Head of caudate nucleus (tissue), 42 donors: ENCODE results near the gene SWI5.
"Not testable (repeated sequence)": the region's sequence is repeated elsewhere in the genome, so short reads cannot be mapped to it uniquely, and the experiment has no call there.

Source experiments
- DNase-seq, 42 donors: peaks; one replicate each; pipeline versions ENCODE4 v3.0.0 to v3.0.0-alpha.2; 2020 to 2021; ENCODE audit warnings: mixed read lengths in 7 of 42
- intact Hi-C: fragments of 100-400 bp; cut with DNase I; formaldehyde crosslinking; loops from one replicate; pipeline ENCODE4 v1.15.0; 2022

The SWI5 gene

DNA sequence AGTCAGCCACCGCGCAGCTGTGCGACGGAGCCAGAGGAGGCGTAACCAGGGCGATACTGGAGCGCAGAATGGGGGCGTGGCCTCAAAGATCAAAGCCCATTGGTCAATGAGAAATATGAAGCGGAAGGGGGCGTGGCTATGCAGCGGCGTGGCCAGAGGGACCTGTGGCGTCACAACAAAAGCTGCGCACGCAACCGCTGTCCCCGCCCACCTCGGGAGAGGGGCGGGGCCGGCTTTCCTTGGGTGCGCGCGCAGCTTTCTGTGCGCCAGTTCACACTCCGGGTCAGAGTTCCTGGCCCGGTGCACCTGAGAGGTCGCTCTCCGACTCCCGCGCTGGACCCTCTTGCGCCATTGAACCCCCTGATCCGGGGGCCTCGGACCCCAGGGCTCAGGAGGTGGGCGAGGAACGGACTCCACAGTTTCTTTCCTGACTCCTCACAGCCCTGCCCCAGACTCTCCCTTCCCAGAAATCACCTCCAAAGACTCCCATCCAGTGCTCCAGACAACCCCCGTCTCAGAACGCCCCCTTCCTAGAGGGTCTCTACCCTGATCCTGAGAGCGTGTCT lies at the start of gene SWI5:
SWI5 (plus strand) TSS at position 269 of the 566 bp plus-strand sequence.
- peak; percentile 98 to 100 (median 99) for DNase-seq
- intact Hi-C loops: loop anchor here (10.0 kb wide), 1 partner anchor 149 kb away; the partner anchor contains the start of gene CERCAM

DNA sequence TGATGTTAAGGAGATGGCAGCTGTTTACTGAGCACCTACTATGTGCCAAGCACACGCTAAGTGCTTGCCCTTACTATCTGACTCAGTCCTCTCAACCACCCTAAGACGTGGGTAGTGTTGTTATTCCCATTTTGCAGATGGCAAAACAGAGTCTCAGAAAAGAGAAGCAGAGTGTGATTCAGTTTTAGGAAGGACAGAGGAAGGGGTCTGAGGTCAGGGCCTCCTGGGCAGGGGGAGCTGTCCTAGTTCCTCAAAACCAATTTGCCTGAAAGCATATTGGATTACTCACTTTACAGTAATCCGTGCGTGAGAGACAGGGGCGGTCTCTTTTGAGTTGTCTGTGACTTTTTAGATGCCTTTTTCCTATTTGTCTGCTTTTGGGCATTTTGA lies 49.7 kb upstream of the SWI5 start:
- intact Hi-C loops: no loop called here
- no peak for DNase-seq

DNA sequence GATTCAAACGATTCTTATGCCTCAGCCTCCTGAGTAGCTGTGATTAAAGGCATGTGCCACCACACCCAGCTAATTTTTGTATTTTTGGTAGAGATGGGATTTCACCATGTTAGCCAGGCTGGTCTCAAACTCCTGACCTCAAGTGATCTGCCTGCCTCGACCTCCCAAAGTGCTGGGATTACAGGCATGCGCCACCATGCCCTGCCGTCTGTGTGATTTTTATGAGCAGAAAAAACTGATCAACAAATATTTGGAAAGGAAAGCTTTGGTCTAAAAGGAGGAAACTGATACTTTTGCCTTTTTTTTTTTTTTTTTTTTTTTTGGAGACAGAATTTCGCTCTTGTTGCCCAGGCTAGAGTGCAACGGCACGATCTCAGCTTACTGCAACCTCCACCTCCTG lies 45.2 kb upstream of the SWI5 start:
- intact Hi-C loops, DNase-seq: not testable (repeated sequence)

DNA sequence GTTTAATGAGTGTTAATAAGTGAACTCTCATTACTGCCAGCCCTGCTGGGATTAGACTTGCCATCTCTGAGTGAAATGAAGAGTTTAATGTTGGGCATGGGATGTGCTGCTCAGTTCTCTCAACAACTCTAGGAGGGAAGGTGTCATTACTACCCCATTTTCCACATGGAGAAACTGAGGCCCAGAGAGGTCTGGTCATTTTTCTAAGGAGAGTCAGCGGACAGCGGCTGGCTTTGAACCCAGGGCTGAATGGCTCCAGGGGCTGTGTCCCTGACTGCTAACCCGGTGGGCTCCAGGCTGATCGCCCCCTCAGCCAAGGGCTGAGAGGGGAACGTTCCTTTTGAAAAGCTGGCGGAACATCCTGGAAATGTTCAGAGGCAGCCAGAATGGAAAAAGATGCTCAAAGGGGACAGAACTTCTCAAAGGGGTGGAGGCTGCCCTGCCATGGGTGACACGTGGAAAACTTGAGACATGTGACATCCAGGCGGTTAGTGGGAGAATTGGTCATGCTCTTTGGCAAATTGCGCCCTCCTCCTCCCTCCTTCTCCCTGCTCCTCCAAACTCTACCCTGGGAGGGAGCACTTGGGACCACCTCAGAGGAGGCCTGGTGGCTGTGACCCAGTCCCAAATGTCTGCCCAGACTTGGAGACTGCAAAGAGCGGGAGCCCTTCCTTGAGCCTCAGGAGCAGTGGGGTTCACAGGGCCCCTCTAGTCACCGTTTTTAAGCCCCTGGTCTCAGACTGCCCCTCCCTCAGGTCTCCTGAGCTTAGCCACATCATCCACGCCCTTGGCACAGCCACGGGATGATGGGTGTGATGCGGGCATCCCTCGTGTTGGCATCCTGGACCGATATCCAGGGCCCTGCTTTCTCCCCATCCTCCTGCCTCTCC lies 44.2 kb upstream of the SWI5 start:
- intact Hi-C loops: no loop called here
- DNase-seq: no peak

DNA sequence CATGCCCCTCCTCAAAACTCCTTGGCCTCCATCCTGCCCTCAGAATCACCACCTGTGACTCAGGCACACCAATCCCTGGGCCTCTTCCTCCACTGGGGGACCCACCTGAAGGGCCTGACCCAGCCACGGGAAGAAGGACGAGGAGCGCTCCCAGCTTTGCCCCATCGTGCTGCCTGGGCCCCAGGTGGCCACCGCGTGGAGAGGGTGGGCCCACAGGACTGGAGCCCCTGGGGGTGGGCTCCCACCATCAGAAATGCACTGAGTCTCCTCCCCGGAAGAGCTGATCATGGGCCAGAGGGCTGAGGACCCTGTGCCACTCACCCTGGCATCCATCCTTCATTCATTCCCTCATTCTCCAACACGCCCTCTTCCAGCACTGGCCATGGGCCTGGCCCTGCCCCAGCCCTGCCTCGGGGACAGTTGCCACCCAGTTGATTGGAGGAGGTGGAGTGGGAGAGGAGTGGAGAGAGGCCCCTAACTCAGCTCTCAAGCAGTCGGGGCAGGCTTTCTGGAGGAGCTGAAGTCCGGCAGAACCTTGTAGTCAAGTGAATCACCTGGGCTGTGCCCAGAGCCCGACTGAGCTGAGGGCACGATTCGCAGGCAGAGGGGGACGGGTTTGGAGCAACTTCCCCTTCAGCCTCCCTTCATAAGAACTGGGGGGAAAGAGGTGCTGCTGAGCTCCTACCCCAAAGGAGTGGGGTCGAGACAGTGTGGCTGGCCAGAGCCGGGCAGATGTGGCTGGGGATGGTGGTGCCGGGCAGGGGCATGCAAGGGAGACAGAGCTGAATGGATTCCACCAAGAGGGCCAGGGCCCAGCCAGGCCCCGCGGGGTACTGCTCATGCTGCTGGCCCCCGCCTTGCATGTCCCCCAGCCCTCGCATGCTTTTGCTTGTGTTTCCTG lies 43.3 kb upstream of the SWI5 start:
- intact Hi-C loops: no loop called here
- no peak for DNase-seq

DNA sequence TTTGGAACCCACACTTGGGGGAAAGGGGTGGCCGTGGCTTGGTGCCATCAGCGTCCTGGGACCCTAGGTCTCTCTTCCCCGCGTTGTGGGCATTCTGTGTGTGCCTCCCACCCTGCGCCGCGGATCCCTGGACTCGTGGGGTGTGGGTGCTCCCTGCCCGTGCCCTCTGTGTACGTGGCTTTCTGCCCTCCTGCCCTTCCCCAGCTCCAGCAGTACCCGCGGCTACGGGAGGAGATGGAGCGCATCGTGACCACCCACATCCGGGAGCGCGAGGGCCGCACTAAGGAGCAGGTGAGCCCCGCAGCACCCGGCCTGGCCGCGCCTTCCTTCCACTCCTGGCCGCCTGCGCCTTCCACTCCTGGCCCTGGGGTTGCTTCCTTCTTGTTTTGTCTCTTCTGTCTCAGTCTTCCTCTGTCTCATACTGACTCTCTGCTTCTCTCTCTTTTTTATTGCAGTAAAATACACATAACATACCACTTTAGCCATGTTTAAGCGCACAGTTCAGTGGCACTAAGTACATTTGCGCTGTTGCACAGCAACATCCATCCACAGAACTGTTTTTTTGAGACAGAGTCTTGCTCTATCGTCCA lies 42.2 kb upstream of the SWI5 start:
- DNase-seq: no peak
- intact Hi-C loops: no loop called here

DNA sequence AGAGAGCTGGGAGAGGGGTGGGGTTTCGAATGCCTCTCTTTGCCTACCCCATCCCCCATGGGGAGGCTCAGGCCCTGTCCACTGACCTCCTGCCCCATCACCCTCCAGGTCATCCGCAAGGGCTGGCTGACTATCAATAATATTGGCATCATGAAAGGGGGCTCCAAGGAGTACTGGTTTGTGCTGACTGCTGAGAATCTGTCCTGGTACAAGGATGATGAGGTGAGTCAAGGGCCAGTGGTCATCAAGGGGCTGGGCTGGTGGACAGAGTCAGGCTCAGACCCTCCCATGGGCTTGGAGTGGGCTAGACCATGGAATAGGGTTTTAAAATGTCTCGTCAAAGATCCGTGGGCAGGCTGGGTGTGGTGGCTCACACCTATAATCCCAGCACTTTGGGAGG lies 34.0 kb upstream of the SWI5 start:
- intact Hi-C loops: no loop called here

DNA sequence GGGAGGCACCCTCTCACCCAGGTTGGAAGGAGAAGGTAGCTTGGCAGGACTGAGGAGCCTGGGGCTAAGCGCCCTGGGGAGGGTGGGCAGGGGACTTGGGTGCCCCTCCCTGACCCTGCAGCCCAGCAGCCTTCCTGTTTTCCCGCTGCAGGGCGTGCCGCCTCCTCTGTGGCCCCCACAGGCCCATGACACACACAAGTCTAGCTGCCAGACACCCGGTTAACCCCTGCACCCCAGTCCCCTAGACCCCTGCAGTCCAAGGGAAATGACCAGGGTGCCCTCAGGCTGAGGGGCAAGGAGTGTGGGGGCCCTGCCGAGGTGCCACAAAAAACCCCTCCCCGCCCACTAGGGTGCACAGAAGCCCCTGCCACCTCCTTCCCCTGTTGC lies 33.3 kb upstream of the SWI5 start:
- DNase-seq: no peak
- intact Hi-C loops: no loop called here

More for the DNA sequence above, 34.0 kb upstream of the SWI5 start:
- no peak for DNase-seq

DNA sequence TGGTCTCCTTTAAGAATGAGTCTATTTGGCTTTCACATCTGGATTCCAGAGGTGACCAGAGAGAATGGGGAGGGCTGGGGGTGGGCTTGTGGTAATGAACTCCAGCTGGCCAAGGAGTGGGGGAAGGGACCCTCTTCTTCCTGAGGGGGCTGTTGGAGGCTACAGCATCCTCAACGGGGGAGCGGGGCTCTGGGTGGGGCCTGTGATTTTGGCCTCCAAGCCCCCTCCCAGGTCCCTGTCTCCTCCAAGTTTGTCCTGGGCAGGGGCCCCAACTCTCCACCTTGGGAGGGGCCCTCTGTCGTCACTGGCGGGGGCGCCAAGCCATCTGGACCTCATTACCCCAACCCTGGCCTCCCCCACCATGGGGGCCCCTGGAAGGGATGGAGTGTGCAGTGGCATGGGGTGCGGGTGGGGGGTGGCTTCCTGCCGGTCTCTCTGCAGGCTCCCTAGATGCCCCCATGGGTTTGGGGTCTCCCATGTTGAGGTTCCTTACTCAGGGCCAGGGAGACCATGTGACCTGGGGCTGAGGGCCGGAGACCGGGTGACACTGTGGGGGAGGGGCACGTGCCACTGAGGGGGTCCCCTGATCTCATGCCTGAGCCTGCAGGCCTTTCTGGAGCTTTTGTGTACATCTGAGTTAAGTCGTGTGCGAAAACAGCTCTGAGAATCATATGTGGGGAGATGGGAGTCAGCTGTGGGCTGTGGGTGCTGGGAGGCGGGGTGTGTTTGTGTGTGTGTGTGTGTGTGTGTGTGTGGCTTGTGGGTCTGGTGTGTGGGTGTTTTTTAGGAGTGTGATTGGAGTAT lies 32.7 kb upstream of the SWI5 start:
- peak in 1 of 42 donors; percentile 19 for DNase-seq
- intact Hi-C loops: no loop called here

DNA sequence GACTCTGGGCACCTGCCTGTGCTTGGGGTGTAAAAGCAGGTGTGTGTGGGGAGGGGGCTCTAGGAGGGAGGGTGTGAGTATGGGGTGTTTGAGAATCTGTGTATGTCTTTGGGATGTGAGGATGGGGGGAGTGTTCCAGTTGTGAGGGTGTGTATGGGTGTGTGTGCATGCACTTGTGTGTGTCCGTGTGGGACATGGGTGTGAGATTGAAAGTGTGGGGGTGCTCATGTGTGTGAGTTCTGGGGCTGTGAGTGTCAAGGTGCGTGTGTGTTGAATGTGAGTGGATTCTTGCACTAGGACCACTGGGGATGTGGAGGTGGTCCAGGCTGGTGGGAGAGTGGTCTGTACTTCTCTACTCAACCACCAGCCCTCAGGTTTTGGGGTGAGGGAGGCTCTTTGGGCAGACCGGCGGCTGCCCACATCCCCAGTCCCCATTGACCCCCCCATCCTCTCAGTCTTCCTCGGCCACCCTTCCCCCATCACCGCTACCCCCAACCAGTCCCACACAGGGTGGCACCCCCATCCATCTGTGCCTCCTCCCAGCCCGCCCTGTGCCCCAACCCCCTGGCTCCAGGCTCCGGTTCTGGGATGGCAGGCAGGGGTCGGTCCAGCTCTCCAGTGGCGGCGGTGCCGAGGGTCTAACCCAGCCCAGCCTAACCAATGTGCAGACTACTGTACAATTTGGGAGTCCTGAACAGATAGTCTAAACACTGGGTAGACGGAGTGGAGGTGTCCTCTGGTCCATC lies 31.8 kb upstream of the SWI5 start:
- no peak for DNase-seq
- intact Hi-C loops: no loop called here

DNA sequence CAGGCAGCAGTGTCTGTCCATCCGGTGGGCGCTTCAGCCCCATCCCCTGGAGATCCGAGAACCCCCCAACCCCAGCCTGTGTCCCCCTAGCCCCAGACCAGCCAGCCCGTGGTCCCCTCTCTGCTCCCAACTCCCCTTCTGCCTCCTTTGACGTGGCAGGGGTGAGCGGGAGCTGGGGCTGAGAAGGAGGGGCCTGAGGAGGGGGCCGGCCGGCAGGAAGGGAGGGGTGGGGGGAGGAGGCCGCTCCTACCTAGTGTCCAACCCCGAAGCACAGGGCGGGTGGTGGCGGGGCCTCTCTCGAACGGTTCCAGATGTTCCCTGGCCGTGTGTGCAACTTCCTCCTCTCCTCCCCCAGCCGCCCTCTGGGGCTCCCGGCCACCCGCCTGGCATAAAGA lies 31.2 kb upstream of the SWI5 start:
- intact Hi-C loops: no loop called here
- DNase-seq: peak in 6 of 42 donors; percentile 29 to 49 (median 40)

DNA sequence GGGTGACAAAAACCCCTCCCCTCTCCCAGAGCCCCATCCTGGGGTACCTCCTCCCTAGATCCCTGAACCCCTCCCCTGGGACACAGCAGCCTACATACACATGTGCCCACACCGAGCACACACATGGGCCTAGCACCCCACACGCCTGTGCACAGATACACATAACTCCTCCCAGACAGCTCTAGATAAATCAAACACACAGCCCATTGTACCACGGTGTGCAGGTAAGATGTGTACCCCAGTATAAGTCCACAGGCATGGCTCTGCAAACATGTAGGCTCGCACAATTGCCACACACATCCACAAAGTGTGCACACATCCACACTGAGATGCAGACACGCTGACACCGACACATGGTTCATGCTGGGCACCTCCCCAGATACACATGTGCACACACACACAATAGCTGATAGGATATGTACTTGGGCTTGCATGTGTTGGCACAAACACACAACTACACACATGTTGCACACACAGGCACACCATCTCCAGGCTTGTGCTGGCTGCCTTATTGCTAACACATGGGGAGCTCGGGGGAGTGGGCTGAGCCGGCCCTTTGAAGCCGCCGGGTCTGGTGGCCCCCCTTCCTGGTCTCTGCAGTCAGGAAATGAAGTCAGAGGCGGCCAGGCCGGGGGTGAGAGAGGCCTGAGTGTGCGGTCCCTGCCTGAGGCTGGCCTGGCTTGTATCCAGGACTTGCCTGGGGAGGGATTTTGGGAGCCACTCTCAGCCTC lies 30.5 kb upstream of the SWI5 start:
- no peak for DNase-seq

DNA sequence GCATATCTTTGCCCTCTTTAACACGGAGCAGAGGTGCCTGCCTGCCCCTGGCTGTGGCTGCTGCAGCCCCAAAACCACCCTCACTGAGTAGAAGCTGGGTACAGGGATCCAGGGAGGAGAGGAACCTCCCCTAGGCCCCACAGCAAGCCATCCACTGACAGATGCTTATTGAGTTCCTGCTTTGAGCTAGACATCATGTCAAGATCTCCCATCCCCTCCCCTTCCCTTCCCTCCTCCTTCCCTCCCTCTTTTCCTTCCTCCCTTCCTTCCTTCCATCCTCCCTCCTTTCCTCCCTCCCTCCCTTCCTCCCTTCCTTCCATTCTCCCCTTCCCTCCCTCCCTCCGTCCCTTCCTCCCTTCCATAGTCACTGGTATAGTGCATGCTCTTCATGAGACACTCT lies 29.6 kb upstream of the SWI5 start:
- no peak for DNase-seq
- intact Hi-C loops: no loop called here

More for the DNA sequence above, 30.5 kb upstream of the SWI5 start:
- intact Hi-C loops: no loop called here

DNA sequence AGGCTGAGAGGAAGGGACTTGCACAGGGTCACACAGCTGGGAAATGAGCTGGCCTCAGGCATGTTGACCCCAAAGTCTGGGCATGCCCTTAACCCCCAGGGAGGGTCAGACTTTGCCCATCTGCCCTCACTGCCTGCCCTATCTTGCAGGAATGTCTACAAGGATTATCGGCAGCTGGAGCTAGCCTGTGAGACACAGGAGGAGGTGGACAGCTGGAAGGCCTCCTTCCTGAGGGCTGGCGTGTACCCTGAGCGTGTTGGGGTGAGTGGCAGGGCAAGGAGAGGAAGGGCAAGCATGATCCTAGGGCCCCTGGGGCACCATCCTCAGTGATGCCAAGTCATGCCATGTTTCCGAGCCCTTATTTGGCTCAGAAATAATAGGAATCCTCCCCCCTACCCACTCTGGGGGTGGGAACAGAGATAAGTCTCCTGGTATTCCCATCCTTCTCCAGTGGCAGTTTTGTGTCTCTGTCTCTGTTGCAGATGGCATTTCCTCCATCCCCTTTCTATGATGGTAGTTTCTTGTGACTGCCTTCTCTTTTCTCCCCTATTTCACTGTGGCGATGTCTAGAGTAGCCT lies 28.8 kb upstream of the SWI5 start:
- peak in 15 of 42 donors; percentile 24 to 81 (median 49) for DNase-seq
- intact Hi-C loops: no loop called here

DNA sequence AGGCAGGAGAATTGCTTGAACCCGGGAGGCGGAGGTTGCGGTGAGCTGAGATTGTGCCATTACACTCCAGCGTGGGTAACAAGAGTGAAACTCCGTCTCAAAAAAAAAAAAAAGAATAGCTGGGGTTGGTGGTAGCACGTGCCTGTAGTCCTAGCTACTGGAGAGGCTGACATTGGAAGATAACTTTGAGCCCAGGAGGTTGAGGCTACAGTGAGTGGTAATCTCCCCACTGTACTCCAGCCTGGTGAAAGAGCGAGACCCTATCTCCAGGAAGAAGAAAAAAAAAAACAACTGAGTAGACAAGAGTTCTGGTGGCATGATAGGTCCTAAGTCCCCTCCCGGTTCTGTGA lies 26.5 kb upstream of the SWI5 start:
- intact Hi-C loops: no loop called here
- no peak for DNase-seq

DNA sequence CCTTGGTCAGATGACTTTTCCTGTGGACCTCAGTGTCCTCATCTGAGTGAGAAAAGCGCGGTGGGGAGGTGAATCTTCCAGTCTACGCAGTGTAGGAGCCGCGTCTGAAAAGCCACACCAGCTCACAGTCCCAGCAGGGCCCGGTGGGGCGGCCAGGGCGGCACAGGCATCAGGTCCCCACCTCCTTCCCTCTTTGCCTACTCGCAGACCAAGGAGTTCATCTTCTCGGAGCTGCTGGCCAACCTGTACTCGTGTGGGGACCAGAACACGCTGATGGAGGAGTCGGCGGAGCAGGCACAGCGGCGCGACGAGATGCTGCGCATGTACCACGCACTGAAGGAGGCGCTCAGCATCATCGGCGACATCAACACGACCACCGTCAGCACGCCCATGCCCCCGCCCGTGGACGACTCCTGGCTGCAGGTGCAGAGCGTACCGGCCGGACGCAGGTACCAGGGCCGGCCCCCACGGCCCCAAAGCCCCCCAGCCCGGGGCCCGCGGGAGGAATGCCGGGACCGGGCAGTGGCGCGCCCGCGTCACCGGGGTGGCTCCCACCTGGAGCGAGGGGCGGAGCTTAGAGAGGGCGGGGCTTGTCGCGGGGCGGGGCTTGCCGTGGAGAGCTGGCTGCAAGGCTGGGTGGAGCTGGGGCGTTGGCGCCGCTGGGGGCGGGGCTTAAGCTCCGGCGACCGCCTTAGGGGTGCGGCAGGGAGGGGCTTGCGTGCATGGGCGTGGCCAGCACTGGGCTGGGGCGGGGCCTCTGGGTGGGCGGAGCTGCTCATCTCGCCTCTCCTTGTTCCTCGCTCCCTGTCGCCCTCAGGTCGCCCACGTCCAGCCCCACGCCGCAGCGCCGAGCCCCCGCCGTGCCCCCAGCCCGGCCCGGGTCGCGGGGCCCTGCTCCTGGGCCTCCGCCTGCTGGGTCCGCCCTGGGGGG lies 25.9 kb upstream of the SWI5 start:
- intact Hi-C loops: no loop called here
- DNase-seq: peak; percentile 43 to 94 (median 78)
